Psoas muscle (tissue), 8 donors: ENCODE measurements around the gene RNF112. TPM values are rescaled to one million over a fixed set of nuclear protein-coding genes. Genes with fewer than 3 reads are reported as not detected.

ENCODE experiments used
- ATAC-seq, 4 donors: fragments of 200-7000 bp; cut with Tn5 transposase; one replicate each; pipeline ENCODE4 v1.9.1; 2020; ENCODE audit warnings: moderate library complexity in 3 of 4, mild to moderate bottlenecking in 2 of 4
- DNase-seq, 2 donors: peaks; one replicate each; pipeline ENCODE4 v3.0.0-alpha.2; 2020
- H3K27ac ChIP-seq: fragments of 200-600 bp; one replicate; pipeline ENCODE4 v1.8.0; 2022
- H3K27me3 ChIP-seq, 3 donors: fragments of 200-600 bp in 1 of 3; one replicate each; pipeline versions ENCODE4 v1.6.1 to v1.8.0; 2013 to 2022; ENCODE audit warnings: low read length in 2 of 3, mild to moderate bottlenecking in 2 of 3, moderate library complexity in 1 of 3; ENCODE audit not compliant: insufficient read depth in 3 of 3
- H3K36me3 ChIP-seq, 2 donors: fragments of 200-600 bp in 1 of 2; one replicate each; pipeline versions ENCODE4 v1.6.1 to v1.8.0; 2013 to 2022; ENCODE audit warnings: low read depth in 1 of 2, mild to moderate bottlenecking in 1 of 2, moderate library complexity in 1 of 2; ENCODE audit not compliant: insufficient read depth in 1 of 2
- H3K4me1 ChIP-seq: fragments of 200-600 bp; one replicate; pipeline ENCODE4 v1.8.0; 2022
- H3K4me3 ChIP-seq: fragments of 200-600 bp; one replicate; pipeline ENCODE4 v1.8.0; 2022; ENCODE audit warnings: mild to moderate bottlenecking
- H3K9me3 ChIP-seq: fragments of 200-600 bp; one replicate; pipeline ENCODE4 v1.8.0; 2022
- WGBS, 3 donors: extraction: QIAGEN DNeasy Blood & Tissue Kit; methylation state at CpG; one replicate each; pipeline versions ENCODE4 v1.1.6 to v1.1.7; 2013; 5-methylcytosine and 5-hydroxymethylcytosine counted together
- intact Hi-C, 2 donors: fragments of 100-400 bp; cut with DNase I; formaldehyde crosslinking; loops; one replicate each; pipeline versions ENCODE4 v1.11.0 to v1.14.2; 2022
- polyA plus RNA-seq, 3 donors: library from polyadenylated mRNA; stranded (reverse); fragments of 200-250 nt; gene quantifications; one replicate each; pipeline ENCODE4 v1.2.3, GENCODE V29; 2013
- total RNA-seq, 4 donors: library from RNA; stranded (reverse); fragmentation: NEBNext Ultra II Directional in 2 of 4; extraction: Animal tissue kit (Norgen Biotek cat#: 25700) in 2 of 4; gene quantifications; one replicate each; pipeline versions ENCODE4 v1.2.1 to v1.2.4, GENCODE V29; 2021 to 2023
- TF ChIP-seq, protein P1 (sequence below): fragments of 200-600 bp; IDR thresholded peaks from one replicate; pipeline ENCODE4 v1.8.0; 2022; ENCODE audit warnings: antibody characterized with exemption
- donor health status: healthy with polysubstance abuse.
- donor health status: DM: no; HTN: no; CAD: no; lungs with moderate emphysema.
- donor health status: Bipolar disorder and iron deficiency.
- donor health status: healthy.
- donor health status: DM: yes; HTN: yes; CAD: no.
- donor health status: DM: no; HTN: no; CAD: no.
- donor health status: DM: no; HTN: no; CAD: no.
- donor health status: DM: yes; HTN: yes; CAD: no.

Gene RNF112
- total and polyA plus RNA-seq, 7 donors, result 0.25 to 1.5 (median 1.1) TPM

DNA sequence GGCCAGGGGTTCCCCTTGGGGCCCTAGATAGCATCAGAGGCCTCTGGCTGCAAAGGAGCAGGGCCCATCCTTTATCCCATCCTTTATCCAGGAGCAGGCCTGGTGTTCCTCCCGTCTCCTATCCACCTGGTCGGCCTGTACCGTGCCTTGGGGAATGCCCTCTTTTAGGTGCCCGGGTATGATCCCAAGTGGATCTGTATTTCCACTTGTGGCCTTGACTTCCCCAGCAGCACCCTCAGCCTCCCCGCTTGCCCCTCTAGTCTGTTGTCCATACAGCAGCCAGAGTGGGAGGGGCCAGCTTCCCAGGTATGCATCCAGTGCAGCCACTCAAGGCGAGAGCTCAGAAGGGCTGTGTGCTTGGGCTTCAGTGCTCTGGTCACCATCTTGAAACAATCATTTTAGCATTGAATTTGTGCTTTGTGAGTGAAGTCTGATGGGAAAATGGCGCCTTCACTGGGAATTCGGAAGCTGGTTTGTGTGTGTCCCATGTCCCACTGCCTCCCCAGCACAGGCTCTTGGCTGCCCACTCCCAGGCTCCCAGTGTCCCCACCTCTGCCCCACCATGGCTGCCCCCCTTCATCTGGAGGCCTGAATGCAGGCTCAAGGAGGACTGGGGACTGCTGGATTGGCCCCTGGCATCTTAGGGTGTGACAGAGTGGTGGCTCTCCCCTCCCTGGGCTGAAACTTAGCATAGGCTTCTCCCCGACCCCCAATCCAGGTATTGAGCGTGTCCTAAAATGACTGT, 3.3 kb upstream of the RNF112 start:
- 95 to 99% (median 99%) methylated on average over 10 of the region's 10 CpGs for WGBS, 3 donors
- no peak overlapping the region for H3K27ac ChIP-seq
- H3K9me3 ChIP-seq, result no peaks in the 10 kb centered on the region
- DNase-seq, result no peak
- TF ChIP-seq, protein P1, sequence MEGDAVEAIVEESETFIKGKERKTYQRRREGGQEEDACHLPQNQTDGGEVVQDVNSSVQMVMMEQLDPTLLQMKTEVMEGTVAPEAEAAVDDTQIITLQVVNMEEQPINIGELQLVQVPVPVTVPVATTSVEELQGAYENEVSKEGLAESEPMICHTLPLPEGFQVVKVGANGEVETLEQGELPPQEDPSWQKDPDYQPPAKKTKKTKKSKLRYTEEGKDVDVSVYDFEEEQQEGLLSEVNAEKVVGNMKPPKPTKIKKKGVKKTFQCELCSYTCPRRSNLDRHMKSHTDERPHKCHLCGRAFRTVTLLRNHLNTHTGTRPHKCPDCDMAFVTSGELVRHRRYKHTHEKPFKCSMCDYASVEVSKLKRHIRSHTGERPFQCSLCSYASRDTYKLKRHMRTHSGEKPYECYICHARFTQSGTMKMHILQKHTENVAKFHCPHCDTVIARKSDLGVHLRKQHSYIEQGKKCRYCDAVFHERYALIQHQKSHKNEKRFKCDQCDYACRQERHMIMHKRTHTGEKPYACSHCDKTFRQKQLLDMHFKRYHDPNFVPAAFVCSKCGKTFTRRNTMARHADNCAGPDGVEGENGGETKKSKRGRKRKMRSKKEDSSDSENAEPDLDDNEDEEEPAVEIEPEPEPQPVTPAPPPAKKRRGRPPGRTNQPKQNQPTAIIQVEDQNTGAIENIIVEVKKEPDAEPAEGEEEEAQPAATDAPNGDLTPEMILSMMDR, result no peak
- ATAC-seq, result no peak
- intact Hi-C loops, result no loop called here
- no peaks in the 10 kb centered on the region for H3K4me1 ChIP-seq
- no peaks in the 10 kb centered on the region for H3K27me3 ChIP-seq
- H3K36me3 ChIP-seq, result no peaks in the 10 kb centered on the region
- H3K4me3 ChIP-seq, result no peak overlapping the region

- H3K27ac ChIP-seq, result no peak overlapping the region
- H3K4me1 ChIP-seq, result no peaks in the 10 kb centered on the region
- H3K4me3 ChIP-seq, result no peak overlapping the region
- DNase-seq, result no peak
- TF ChIP-seq, protein P1, result no peak
- no peaks in the 10 kb centered on the region for H3K36me3 ChIP-seq
- intact Hi-C loops, result no loop called here
- ATAC-seq, result no peak
- no peaks in the 10 kb centered on the region for H3K9me3 ChIP-seq
- H3K27me3 ChIP-seq, result no peaks in the 10 kb centered on the region
- WGBS, 3 donors, result 89 to 94% (median 90%) methylated on average over 2 of the region's 2 CpGs
Measured at GRCh38 chr17:19408346-19408710, 2.7 kb upstream of the RNF112 start.

DNA sequence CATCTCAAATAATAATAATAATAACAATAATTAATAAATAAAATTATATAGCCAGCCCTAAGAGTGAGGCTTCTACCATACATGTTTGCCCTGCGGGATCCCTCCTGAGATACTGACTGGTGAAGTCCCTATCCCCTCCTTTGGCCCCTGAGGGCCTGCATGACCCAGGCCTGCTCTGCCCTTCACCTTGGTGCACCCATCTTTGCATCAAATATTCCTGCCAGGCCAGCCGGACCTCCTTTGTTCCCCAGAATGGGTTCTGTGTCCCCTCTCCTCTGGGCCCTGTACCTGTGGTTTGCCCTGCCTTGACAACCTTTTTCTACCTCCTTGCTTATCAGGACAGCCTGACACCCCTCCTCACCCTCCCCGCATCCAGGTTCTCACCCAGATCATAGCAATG, 2.0 kb upstream of the RNF112 start:
- Histone ChIP-seq H3K9me3 (no peaks in the 10 kb centered on the region), H3K36me3 (no peaks in the 10 kb centered on the region), H3K4me1 (no peaks in the 10 kb centered on the region), H3K27me3 (no peaks in the 10 kb centered on the region), H3K27ac (no peak overlapping the region), H3K4me3 (no peak overlapping the region)
- intact Hi-C loops, result no loop called here
- 96 to 100% (median 98%) methylated on average over 3 of the region's 3 CpGs for WGBS, 3 donors
- TF ChIP-seq, protein P1, result no peak
- DNase-seq (no peak), ATAC-seq (no peak)

DNA sequence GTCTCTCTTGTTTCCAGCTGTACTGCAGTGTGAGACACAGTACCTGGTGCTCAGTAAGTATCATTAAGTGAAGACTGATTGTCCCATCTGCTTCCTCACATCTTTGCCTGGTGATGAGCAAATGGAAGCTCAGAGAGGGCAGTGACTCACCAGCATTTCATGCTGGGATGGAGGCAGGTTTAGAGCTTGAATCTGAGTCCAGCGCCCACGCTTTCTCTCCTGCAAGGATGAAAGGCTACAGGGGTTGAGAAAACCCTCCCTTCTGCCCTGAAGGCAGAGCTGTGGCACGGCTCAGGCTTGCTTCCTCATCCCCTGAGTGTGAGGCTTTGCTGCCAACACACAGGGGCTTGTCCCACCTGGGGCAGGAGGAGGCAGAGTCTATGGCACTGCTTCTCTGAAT, 1.5 kb upstream of the RNF112 start:
- no peaks in the 10 kb centered on the region for H3K27me3 ChIP-seq
- no peaks in the 10 kb centered on the region for H3K4me1 ChIP-seq
- intact Hi-C loops, result no loop called here
- H3K9me3 ChIP-seq, result no peaks in the 10 kb centered on the region
- WGBS, 3 donors, result 87 to 90% (median 90%) methylated on average over 3 of the region's 3 CpGs
- DNase-seq, result no peak
- H3K36me3 ChIP-seq, result no peaks in the 10 kb centered on the region
- H3K27ac ChIP-seq, result no peak overlapping the region
- ATAC-seq, result no peak
- no peak overlapping the region for H3K4me3 ChIP-seq
- TF ChIP-seq, protein P1, result no peak

DNA sequence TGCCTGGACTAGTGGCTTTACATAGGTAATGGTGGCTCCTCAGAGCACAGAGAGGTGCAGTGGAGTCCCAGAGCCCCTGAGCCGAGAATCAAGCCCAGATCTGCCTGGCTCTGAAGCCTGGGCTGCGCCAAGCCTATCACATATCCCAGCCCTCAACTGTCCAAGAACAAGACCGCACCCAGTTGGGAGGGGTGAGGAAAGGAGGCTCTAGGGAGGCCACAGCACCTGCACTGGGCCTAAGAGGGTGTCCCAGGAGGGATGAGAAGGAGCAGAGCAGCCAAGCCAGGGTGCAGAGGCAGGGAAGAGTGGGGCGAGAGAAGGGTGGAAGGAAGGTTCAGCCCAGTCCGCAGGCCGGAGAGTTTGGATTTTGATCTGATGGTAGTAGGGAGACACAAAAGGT, 941 bp upstream of the RNF112 start:
- WGBS, 3 donors, result 88 to 96% (median 89%) methylated on average over 6 of the region's 6 CpGs
- DNase-seq, result no peak
- no peak for ATAC-seq

More for the DNA sequence above, 941 bp upstream of the RNF112 start:
- H3K27me3 ChIP-seq, result no peaks in the 10 kb centered on the region
- TF ChIP-seq, protein P1, result no peak
- no peaks in the 10 kb centered on the region for H3K36me3 ChIP-seq
- intact Hi-C loops, result no loop called here
- H3K4me1 ChIP-seq, result no peaks in the 10 kb centered on the region
- H3K9me3 ChIP-seq, result no peaks in the 10 kb centered on the region
- no peak overlapping the region for H3K4me3 ChIP-seq
- no peak overlapping the region for H3K27ac ChIP-seq
